SK-N-SH treated with all-trans-retinoic acid at 6 μM for 48 hours (cell line): Measurements from ENCODE around the gene CACNA1A.

Source experiments
- ATAC-seq: fragments of 200-7000 bp; cut with Tn5 transposase; 3 replicates; pipeline ENCODE4 v1.9.1; 2020; ENCODE audit warnings: mild to moderate bottlenecking, moderate library complexity
- ARNTL ChIP-seq: fragments of 450-650 bp; formaldehyde crosslinking; IDR thresholded peaks from 2 replicates; pipeline ENCODE4 v1.5.0; 2020; ENCODE audit warnings: low read depth, mild to moderate bottlenecking, moderate library complexity, borderline replicate concordance
- CREB5 ChIP-seq: fragments of 250-450 bp; sonication (Bioruptor Pico); IDR thresholded peaks from 2 replicates; pipeline ENCODE4 v1.5.1; 2020; ENCODE audit warnings: low read depth, mild to moderate bottlenecking, moderate library complexity
- CSDC2 ChIP-seq: fragments of 250-450 bp; sonication (Bioruptor Pico); IDR thresholded peaks from 2 replicates; pipeline ENCODE4 v1.5.0; 2020; ENCODE audit warnings: mild to moderate bottlenecking, moderate library complexity
- CSRNP3 ChIP-seq: fragments of 250-450 bp; sonication (Bioruptor Pico); IDR thresholded peaks from 2 replicates; pipeline ENCODE4 v1.5.1; 2021; ENCODE audit warnings: mild to moderate bottlenecking, moderate library complexity
- ESRRG ChIP-seq: fragments of 250-450 bp; sonication (Bioruptor Pico); IDR thresholded peaks from 2 replicates; pipeline ENCODE4 v1.6.1; 2021; ENCODE audit warnings: mild to moderate bottlenecking
- GLIS3 ChIP-seq: fragments of 250-450 bp; sonication (Bioruptor Pico); IDR thresholded peaks from 2 replicates; pipeline ENCODE4 v1.5.0; 2020; ENCODE audit warnings: mild to moderate bottlenecking, moderate library complexity
- ISL1 ChIP-seq: fragments of 250-450 bp; sonication (Bioruptor Pico); IDR thresholded peaks from 2 replicates; pipeline ENCODE4 v2.1.2; 2022; ENCODE audit warnings: mild to moderate bottlenecking, moderate library complexity
- OSR1 ChIP-seq: fragments of 250-450 bp; sonication (Bioruptor Pico); IDR thresholded peaks from 2 replicates; pipeline ENCODE4 v1.8.0; 2022; ENCODE audit warnings: moderate library complexity, mild to moderate bottlenecking, inconsistent platforms
- PATZ1 ChIP-seq: fragments of 250-450 bp; sonication (Bioruptor Pico); IDR thresholded peaks from 2 replicates; pipeline ENCODE4 v1.8.0; 2020; ENCODE audit warnings: mild to moderate bottlenecking, moderate library complexity, borderline replicate concordance
- PPARA ChIP-seq: fragments of 250-450 bp; sonication (Bioruptor Pico); IDR thresholded peaks from 2 replicates; pipeline ENCODE4 v1.5.0; 2020; ENCODE audit warnings: mild to moderate bottlenecking, borderline replicate concordance
- RARB ChIP-seq: fragments of 250-450 bp; sonication (Bioruptor Pico); IDR thresholded peaks from 2 replicates; pipeline ENCODE4 v1.8.0; 2021; ENCODE audit warnings: mild to moderate bottlenecking, moderate library complexity
- SNAI2 ChIP-seq: fragments of 250-450 bp; sonication (Bioruptor Pico); IDR thresholded peaks from 2 replicates; pipeline ENCODE4 v1.5.0; 2020; ENCODE audit warnings: mild to moderate bottlenecking, moderate library complexity
- TCF4 ChIP-seq: fragments of 250-450 bp; sonication (Bioruptor Pico); IDR thresholded peaks from 2 replicates; pipeline ENCODE4 v1.8.0; 2021; ENCODE audit warnings: mild to moderate bottlenecking, moderate library complexity, borderline replicate concordance
- TOX ChIP-seq: fragments of 250-450 bp; sonication (Bioruptor Pico); IDR thresholded peaks from 2 replicates; pipeline ENCODE4 v1.8.0; 2021; ENCODE audit warnings: mild to moderate bottlenecking, moderate library complexity, borderline replicate concordance
- TSHZ2 ChIP-seq: fragments of 250-450 bp; sonication (Bioruptor Pico); IDR thresholded peaks from 2 replicates; pipeline ENCODE4 v1.5.0; 2020; ENCODE audit warnings: mild to moderate bottlenecking, moderate library complexity
- ZC3H10 ChIP-seq: fragments of 250-450 bp; sonication (Bioruptor Pico); IDR thresholded peaks from 2 replicates; pipeline ENCODE4 v1.5.1; 2021; ENCODE audit warnings: mild to moderate bottlenecking, moderate library complexity
- ZFP3 ChIP-seq: fragments of 250-450 bp; sonication (Bioruptor Pico); IDR thresholded peaks from 2 replicates; pipeline ENCODE4 v1.5.0; 2020; ENCODE audit warnings: mild to moderate bottlenecking, moderate library complexity
- ZFP30 ChIP-seq: fragments of 450-650 bp; formaldehyde crosslinking; IDR thresholded peaks from 2 replicates; pipeline ENCODE4 v1.5.0; 2022; ENCODE audit warnings: mild to moderate bottlenecking, moderate library complexity
- ZNF565 ChIP-seq: fragments of 450-650 bp; formaldehyde crosslinking; conservative IDR thresholded peaks from 2 replicates; pipeline ENCODE4 v1.5.0; 2020; ENCODE audit warnings: low read depth, mild to moderate bottlenecking, moderate library complexity
- ZNF70 ChIP-seq: fragments of 450-650 bp; formaldehyde crosslinking; IDR thresholded peaks from 2 replicates; pipeline ENCODE4 v1.5.0; 2020; ENCODE audit warnings: mild to moderate bottlenecking, moderate library complexity
- ZNF8 ChIP-seq: fragments of 450-650 bp; formaldehyde crosslinking; IDR thresholded peaks from 2 replicates; pipeline ENCODE4 v1.5.0; 2020; ENCODE audit warnings: mild to moderate bottlenecking, moderate library complexity

The CACNA1A gene

GRCh38 chr19:13507053-13507611 lies 853 bp upstream of the CACNA1A start:
- ATAC-seq: no peak

GRCh38 chr19:13505761-13506470 lies 363 bp downstream of the CACNA1A start:
- ATAC-seq: peak; percentile 77
- TF ChIP-seq ZFP3 (CRISPR knock-in tag) (no peak), CSDC2 (CRISPR knock-in tag) (no peak), ZFP30 (no peak), TSHZ2 (CRISPR knock-in tag) (no peak), RARB (CRISPR knock-in tag) (no peak), OSR1 (no peak), ZNF565 (CRISPR knock-in tag) (no peak), GLIS3 (CRISPR knock-in tag) (no peak), ESRRG (no peak), ARNTL (CRISPR knock-in tag) (no peak), TCF4 (CRISPR knock-in tag) (no peak), ZNF70 (CRISPR knock-in tag) (no peak)

More at GRCh38 chr19:13507053-13507611, 853 bp upstream of the CACNA1A start:
- TF ChIP-seq ISL1 (CRISPR knock-in tag): no peak
- no peak for TF ChIP-seq RARB (CRISPR knock-in tag)
- no peak for TF ChIP-seq ZFP30
- TF ChIP-seq SNAI2 (CRISPR knock-in tag): no peak
- no peak for TF ChIP-seq CSDC2 (CRISPR knock-in tag)
- no peak for TF ChIP-seq ZC3H10
- TF ChIP-seq PATZ1: no peak
- no peak for TF ChIP-seq TCF4 (CRISPR knock-in tag)
- no peak for TF ChIP-seq PPARA (CRISPR knock-in tag)
- no peak for TF ChIP-seq OSR1
- no peak for TF ChIP-seq CREB5 (CRISPR knock-in tag)
- TF ChIP-seq ZNF565 (CRISPR knock-in tag): no peak
- TF ChIP-seq CSRNP3: no peak
- TF ChIP-seq ZFP3 (CRISPR knock-in tag): no peak
- TF ChIP-seq TOX (CRISPR knock-in tag): no peak
- no peak for TF ChIP-seq ZNF8 (CRISPR knock-in tag)
- TF ChIP-seq ESRRG: no peak
- no peak for TF ChIP-seq GLIS3 (CRISPR knock-in tag)
- no peak for TF ChIP-seq TSHZ2 (CRISPR knock-in tag)
- no peak for TF ChIP-seq ARNTL (CRISPR knock-in tag)
- TF ChIP-seq, all 23 proteins: peak for 0
